H1 (cell line): Measurements from ENCODE around the gene CLDN7. TPM values are rescaled to one million over a fixed set of nuclear protein-coding genes. Genes with fewer than 3 reads are reported as not detected.

Source experiments
- CTCF ChIA-PET: fragments of 300-600 bp; sonication (Branson Sonifier 250); formaldehyde crosslinking; loops from one replicate; lab custom pipeline; 2021; ENCODE audit not compliant: partially characterized antibody; lab: Charles Lee
- POLR2A ChIA-PET: fragments of 300-600 bp; sonication (Branson Sonifier 250); formaldehyde crosslinking; loops from one replicate; lab custom pipeline; 2021; ENCODE audit warnings: inconsistent platforms; ENCODE audit not compliant: partially characterized antibody; lab: Charles Lee
- DNase-seq, 2 experiments: peaks; one replicate each; pipeline versions ENCODE4 v3.0.0 to v3.0.0-alpha.2; 2010 to 2022; ENCODE audit warnings: low spot score in 2 of 2, low read depth in 1 of 2, mixed read lengths in 1 of 2
- FAIRE-seq: peaks from 2 replicates; lab custom pipeline; 2011; peaks lifted over from hg19 to GRCh38; lab: Jason Lieb, UNC
- H2AFZ ChIP-seq: 2 replicates; pipeline ENCODE4 v1.8.1; 2012; ENCODE audit warnings: low read length, inconsistent platforms
- H2AK5ac ChIP-seq: 2 replicates; pipeline ENCODE4 v1.6.1; 2013; ENCODE audit warnings: low read depth, low read length
- H2BK120ac ChIP-seq: replicated peaks from 2 replicates; pipeline ENCODE3; 2013; ENCODE audit warnings: low read depth, low read length, inconsistent platforms
- H2BK12ac ChIP-seq: 2 replicates; pipeline ENCODE4 v1.6.1; 2013; ENCODE audit warnings: low read depth, low read length
- H2BK15ac ChIP-seq: 2 replicates; pipeline ENCODE4 v1.6.1; 2013; ENCODE audit warnings: low read length
- H2BK20ac ChIP-seq: 2 replicates; pipeline ENCODE4 v1.6.1; 2013; ENCODE audit warnings: low read length
- H2BK5ac ChIP-seq: 2 replicates; pipeline ENCODE4 v1.6.1; 2013; ENCODE audit warnings: low read depth, low read length
- H3K14ac ChIP-seq: 2 replicates; pipeline ENCODE4 v1.6.1; 2013; ENCODE audit warnings: inconsistent platforms; ENCODE audit not compliant: insufficient read length
- H3K18ac ChIP-seq: 2 replicates; pipeline ENCODE4 v1.6.1; 2013; ENCODE audit warnings: low read length; ENCODE audit errors: extremely low read depth
- H3K23ac ChIP-seq: 2 replicates; pipeline ENCODE4 v1.6.1; 2013; ENCODE audit warnings: inconsistent platforms; ENCODE audit not compliant: insufficient read length
- H3K23me2 ChIP-seq: 2 replicates; pipeline ENCODE4 v1.6.1; 2013; ENCODE audit warnings: low read depth, low read length
- H3K27ac ChIP-seq: 2 replicates; pipeline ENCODE4 v1.6.1; 2011; ENCODE audit warnings: low read depth, low read length, inconsistent platforms
- H3K27me3 ChIP-seq, 4 experiments: replicated peaks in 1 of 4; 1 replicate in 1 of 4; 2 replicates in 3 of 4; pipeline versions ENCODE4 v1.6.1 to v1.8.1; 2011 to 2013; ENCODE audit warnings: low read length in 3 of 4, mild to moderate bottlenecking in 3 of 4, inconsistent platforms in 2 of 4, mixed read lengths in 2 of 4, moderate library complexity in 1 of 4; ENCODE audit not compliant: control insufficient read depth in 3 of 4, insufficient read depth in 3 of 4; ENCODE audit errors: extremely low read depth in 1 of 4
- H3K36me3 ChIP-seq, 4 experiments: 2 replicates each; pipeline versions ENCODE4 v1.6.1 to v1.8.1; 2011 to 2013; ENCODE audit warnings: mild to moderate bottlenecking in 4 of 4, low read length in 3 of 4, moderate library complexity in 2 of 4, control low read depth in 1 of 4, inconsistent platforms in 1 of 4; ENCODE audit not compliant: insufficient read depth in 4 of 4, control insufficient read depth in 2 of 4
- H3K4ac ChIP-seq: replicated peaks from 2 replicates; pipeline ENCODE3; 2013; ENCODE audit warnings: low read length, low read depth, mixed read lengths, inconsistent platforms; ENCODE audit not compliant: insufficient read length
- H3K4me1 ChIP-seq, 4 experiments: replicated peaks in 1 of 4; 1 replicate in 1 of 4; 2 replicates in 3 of 4; pipeline versions ENCODE4 v1.6.1 to v1.8.1; 2011 to 2013; ENCODE audit warnings: low read length in 3 of 4, inconsistent platforms in 2 of 4, mixed read lengths in 1 of 4; ENCODE audit not compliant: insufficient read depth in 4 of 4, control insufficient read depth in 3 of 4
- H3K4me2 ChIP-seq, 2 experiments: 2 replicates each; pipeline versions ENCODE4 v1.6.1 to v1.8.1; 2011 to 2013; ENCODE audit warnings: low read depth in 2 of 2, low read length in 2 of 2, control low read depth in 1 of 2, inconsistent platforms in 1 of 2, mild to moderate bottlenecking in 1 of 2; ENCODE audit not compliant: insufficient read depth in 1 of 2
- H3K4me3 ChIP-seq, 4 experiments: fragments of 200-600, 300-600 bp in 1 of 4; sonication (generic), shearing (Covaris generic), sonication (Bioruptor Twin) in 1 of 4; 2 replicates each; pipeline versions ENCODE4 v1.5.1 to v1.8.1; 2011 to 2016; ENCODE audit warnings: low read length in 4 of 4, low read depth in 3 of 4, control low read depth in 2 of 4, inconsistent platforms in 2 of 4, mild to moderate bottlenecking in 2 of 4, mixed read lengths in 1 of 4, moderate library complexity in 1 of 4; ENCODE audit not compliant: insufficient read depth in 2 of 4; ENCODE audit errors: extremely low read depth in 1 of 4
- H3K56ac ChIP-seq: replicated peaks from 2 replicates; pipeline ENCODE3; 2013; ENCODE audit warnings: low read depth, mild to moderate bottlenecking, mixed read lengths, low read length, inconsistent platforms; ENCODE audit not compliant: insufficient read length
- H3K79me1 ChIP-seq: 2 replicates; pipeline ENCODE4 v1.6.1; 2013; ENCODE audit warnings: low read depth, low read length, control low read depth
- H3K79me2 ChIP-seq, 2 experiments: 2 replicates each; pipeline versions ENCODE4 v1.6.1 to v1.8.1; 2012 to 2013; ENCODE audit warnings: low read length in 2 of 2, mild to moderate bottlenecking in 2 of 2, inconsistent platforms in 1 of 2; ENCODE audit not compliant: insufficient read depth in 2 of 2, control insufficient read depth in 1 of 2
- H3K9ac ChIP-seq, 4 experiments: replicated peaks in 1 of 4; 1 replicate in 1 of 4; 2 replicates in 3 of 4; pipeline versions ENCODE4 v1.6.1 to v1.8.1; 2011 to 2013; ENCODE audit warnings: low read depth in 3 of 4, low read length in 3 of 4, control low read depth in 2 of 4, mild to moderate bottlenecking in 2 of 4, moderate library complexity in 2 of 4, inconsistent platforms in 1 of 4; ENCODE audit errors: extremely low read depth in 1 of 4
- H3K9me3 ChIP-seq, 2 experiments: 2 replicates each; pipeline versions ENCODE4 v1.6.1 to v1.8.1; 2012 to 2013; ENCODE audit warnings: mild to moderate bottlenecking in 2 of 2, moderate library complexity in 2 of 2, control low read depth in 1 of 2, inconsistent platforms in 1 of 2, low read depth in 1 of 2, low read length in 1 of 2, mixed read lengths in 1 of 2; ENCODE audit not compliant: insufficient read depth in 2 of 2
- H4K20me1 ChIP-seq, 2 experiments: replicated peaks in 1 of 2; 2 replicates each; pipeline versions ENCODE3 to v1.8.1; 2011 to 2013; ENCODE audit warnings: inconsistent platforms in 2 of 2, low read length in 2 of 2, mild to moderate bottlenecking in 1 of 2; ENCODE audit not compliant: insufficient read depth in 2 of 2, control insufficient read depth in 1 of 2
- H4K5ac ChIP-seq: 2 replicates; pipeline ENCODE4 v1.6.1; 2013; ENCODE audit warnings: low read length, low read depth, mixed read lengths, inconsistent platforms; ENCODE audit not compliant: insufficient read length
- H4K8ac ChIP-seq: 2 replicates; pipeline ENCODE4 v1.8.0; 2013; ENCODE audit warnings: mild to moderate bottlenecking, moderate library complexity, low read length, inconsistent platforms; ENCODE audit not compliant: insufficient read depth; ENCODE audit errors: extremely low read depth
- H4K91ac ChIP-seq: replicated peaks from 2 replicates; pipeline ENCODE3; 2013; ENCODE audit warnings: low read length, mixed read lengths, inconsistent platforms; ENCODE audit not compliant: insufficient read length
- BACH1 ChIP-seq: IDR thresholded peaks from 2 replicates; pipeline ENCODE4 v1.6.1; 2012; ENCODE audit warnings: low read length, improper control_type of control experiment
- CREB1 ChIP-seq: IDR thresholded peaks from 2 replicates; pipeline ENCODE4 v1.6.1; 2012; ENCODE audit warnings: inconsistent platforms
- GTF2F1 ChIP-seq: IDR thresholded peaks from 2 replicates; pipeline ENCODE4 v1.6.1; 2012; ENCODE audit warnings: low read depth, low read length, improper control_type of control experiment, borderline replicate concordance
- KDM4A ChIP-seq: IDR thresholded peaks from one replicate; pipeline ENCODE4 v1.7.1; 2012; ENCODE audit warnings: low read depth, mild to moderate bottlenecking, moderate library complexity, low read length, inconsistent platforms; ENCODE audit not compliant: severe bottlenecking
- PHF8 ChIP-seq: fragments of 200-600 bp; sonication (generic); conservative IDR thresholded peaks from 2 replicates; pipeline ENCODE4 v1.7.1; 2012; ENCODE audit warnings: low read depth, mild to moderate bottlenecking, inconsistent platforms, low read length, moderate library complexity
- POLR2A ChIP-seq, 2 experiments: IDR thresholded peaks; 1 replicate in 1 of 2; 2 replicates in 1 of 2; pipeline ENCODE4 v1.6.1; 2011; ENCODE audit warnings: low read depth in 2 of 2, low read length in 2 of 2, mild to moderate bottlenecking in 2 of 2; ENCODE audit errors: control extremely low read depth in 1 of 2
- RBBP5 ChIP-seq: IDR thresholded peaks from 2 replicates; pipeline ENCODE4 v1.7.1; 2012; ENCODE audit warnings: low read depth, mild to moderate bottlenecking, inconsistent platforms, low read length, moderate library complexity, borderline replicate concordance
- SRF ChIP-seq: IDR thresholded peaks from 2 replicates; pipeline ENCODE4 v1.6.1; 2011; ENCODE audit warnings: mild to moderate bottlenecking, low read depth, low read length, moderate library complexity
- WGBS, 2 experiments: shearing (Covaris generic) in 1 of 2; methylation state at CpG; one replicate each; pipeline versions ENCODE4 v1.1.6 to v1.1.7; 2013 to 2015; ENCODE audit warnings: low lambda C conversion rate in 2 of 2, mixed read lengths in 2 of 2, inconsistent platforms in 1 of 2, low coverage in 1 of 2, missing lambda C conversion rate in 1 of 2; ENCODE audit not compliant: insufficient replicate concordance in 2 of 2, insufficient coverage in 1 of 2, insufficient read length in 1 of 2; ENCODE audit errors: extremely low coverage in 1 of 2, missing lambda C conversion rate in 1 of 2; 5-methylcytosine and 5-hydroxymethylcytosine counted together
- polyA plus RNA-seq, 7 experiments: library from polyadenylated mRNA; depleted of rRNA in 3 of 7; stranded (reverse) in 5 of 7; unstranded in 2 of 7; fragments of >200 nt in 5 of 7; fragments of 200-250 nt in 2 of 7; gene quantifications; 1 replicate in 5 of 7; 2 replicates in 1 of 7; 4 replicates in 1 of 7; pipeline versions ENCODE4 v1.2.1 to v1.2.3, GENCODE V29; 2011 to 2013; ENCODE audit warnings: missing spikeins in 2 of 7, mixed read lengths in 2 of 7
- total RNA-seq: library from RNA; stranded (reverse); fragmentation: NEBNext Ultra II Directional; extraction: Animal tissue kit (Norgen Biotek cat#: 25700); gene quantifications from 2 replicates; pipeline ENCODE4 v1.2.1, GENCODE V29; 2021

The CLDN7 gene
- total and polyA plus RNA-seq, 2 of the 8 experiments (the other 6 are each of a cell fraction or from before 2014, with no cell fraction given): 118 to 119 TPM

- H4K5ac ChIP-seq: no peak overlapping the region
- no peak overlapping the region for H3K23ac ChIP-seq
- H3K36me3 ChIP-seq: no peaks in the 10 kb centered on the region
- no peak overlapping the region for H3K14ac ChIP-seq
- no peak overlapping the region for H3K56ac ChIP-seq
- no peak overlapping the region for H2BK15ac ChIP-seq
- POLR2A ChIA-PET: interaction anchor here (0.7 to 6.7 kb wide), 11 partner anchors 9 to 60 kb away, joined by 3 to 94 read pairs (median 7); partner anchors contain the start of genes CTDNEP1, DVL2, ELP5 and GPS2
- no peak overlapping the region for H3K4ac ChIP-seq
- H2AFZ ChIP-seq: no peak overlapping the region
- no peak overlapping the region for H2BK120ac ChIP-seq
- no peak overlapping the region for H3K27ac ChIP-seq
- H3K9ac ChIP-seq: peak overlapping the region in 1 of 4 experiments; percentile 26; a peak in 3 of 7 replicates
- H4K8ac ChIP-seq: peak overlapping the region; percentile 60; the same call in 1 of the 2 replicates
- H3K4me3 ChIP-seq: peak overlapping the region; percentile 34 to 65 (median 40)
- CTCF ChIA-PET: interaction anchor here (0.6 to 5.7 kb wide), 4 partner anchors 11 to 15 kb away, joined by 3 to 46 read pairs (median 3); partner anchors contain the start of gene SLC2A4
- H2BK12ac ChIP-seq: no peak overlapping the region
- H3K79me2 ChIP-seq: no peaks in the 10 kb centered on the region
- no peaks in the 10 kb centered on the region; a peak in 1 of 4 replicates for H3K9me3 ChIP-seq
- 9% methylated on average over 9 of the region's 75 CpGs; no CpG with 5 or more reads in 1 of the 2 experiments for WGBS, 2 experiments
- H2BK5ac ChIP-seq: no peak overlapping the region
- peaks cover 0 to 14% (median 9%) of the 10 kb centered on the region in 4 experiments; a peak in 6 of 7 replicates for H3K4me1 ChIP-seq
- H3K4me2 ChIP-seq: peak overlapping the region; percentile 65 to 82
- no peak for FAIRE-seq
- H2BK20ac ChIP-seq: no peak overlapping the region
- H4K20me1 ChIP-seq: peaks cover 0 to 9% of the 10 kb centered on the region in 2 experiments
- no peak overlapping the region; the same call in 1 of the 2 replicates for H3K18ac ChIP-seq
- H4K91ac ChIP-seq: no peak overlapping the region
- peaks cover 2% of the 10 kb centered on the region; the same call in 1 of the 2 replicates for H3K79me1 ChIP-seq
- peaks cover 3 to 11% (median 9%) of the 10 kb centered on the region in 4 experiments for H3K27me3 ChIP-seq
- peaks cover 2% of the 10 kb centered on the region; the same call in 1 of the 2 replicates for H3K23me2 ChIP-seq
- no peak overlapping the region for H2AK5ac ChIP-seq
- DNase-seq: peak in 1 of 2 experiments; percentile 86
- TF ChIP-seq GTF2F1: 0 out of 2 replicates have a peak, but pooled peaks have one; percentile 35
- TF ChIP-seq CREB1: 0 out of 2 replicates have a peak, but pooled peaks have one; percentile 10
- peak in 1 of 2 experiments; percentile 31; a peak in 1 of 3 replicates for TF ChIP-seq POLR2A (IDR thresholded peaks at IDR 0.05; ENCODE audit: control extremely low read depth in 1 of 2, low read depth in 2 of 2, low read length in 2 of 2)
- TF ChIP-seq KDM4A: peak; percentile 39
- 0 out of 2 replicates have a peak, but pooled peaks have one; percentile 22 for TF ChIP-seq RBBP5
- no peak for TF ChIP-seq SRF
- TF ChIP-seq BACH1: no peak
- 0 out of 2 replicates have a peak, but pooled peaks have one; percentile 32 for TF ChIP-seq PHF8
Measured at GRCh38 chr17:7293816-7294613, 31.7 kb upstream of the CLDN7 start.
